Keratinocyte (primary cell): Measurements from ENCODE around the gene VPS18.

Experiments used
- EZH2 ChIP-seq: IDR thresholded peaks from one replicate; pipeline ENCODE4 v1.6.1; 2012; ENCODE audit warnings: inconsistent platforms, mild to moderate bottlenecking, low read length, moderate library complexity
- TF ChIP-seq, protein P1 (sequence below), 3 experiments: IDR thresholded peaks in 1 of 3; conservative IDR thresholded peaks in 1 of 3; optimal IDR thresholded peaks in 1 of 3; 2 replicates in 2 of 3; 3 replicates in 1 of 3; pipeline versions ENCODE3 to v1.5.1; 2011; ENCODE audit warnings: low read length in 3 of 3, mild to moderate bottlenecking in 3 of 3, moderate library complexity in 2 of 3, control low read depth in 1 of 3, inconsistent platforms in 1 of 3; ENCODE audit not compliant: insufficient read depth in 2 of 3; ENCODE audit errors: extremely low read depth in 1 of 3

GRCh38 chr15:40906091-40906990 is 12.1 kb downstream of the VPS18 start:
- TF ChIP-seq, protein P1, sequence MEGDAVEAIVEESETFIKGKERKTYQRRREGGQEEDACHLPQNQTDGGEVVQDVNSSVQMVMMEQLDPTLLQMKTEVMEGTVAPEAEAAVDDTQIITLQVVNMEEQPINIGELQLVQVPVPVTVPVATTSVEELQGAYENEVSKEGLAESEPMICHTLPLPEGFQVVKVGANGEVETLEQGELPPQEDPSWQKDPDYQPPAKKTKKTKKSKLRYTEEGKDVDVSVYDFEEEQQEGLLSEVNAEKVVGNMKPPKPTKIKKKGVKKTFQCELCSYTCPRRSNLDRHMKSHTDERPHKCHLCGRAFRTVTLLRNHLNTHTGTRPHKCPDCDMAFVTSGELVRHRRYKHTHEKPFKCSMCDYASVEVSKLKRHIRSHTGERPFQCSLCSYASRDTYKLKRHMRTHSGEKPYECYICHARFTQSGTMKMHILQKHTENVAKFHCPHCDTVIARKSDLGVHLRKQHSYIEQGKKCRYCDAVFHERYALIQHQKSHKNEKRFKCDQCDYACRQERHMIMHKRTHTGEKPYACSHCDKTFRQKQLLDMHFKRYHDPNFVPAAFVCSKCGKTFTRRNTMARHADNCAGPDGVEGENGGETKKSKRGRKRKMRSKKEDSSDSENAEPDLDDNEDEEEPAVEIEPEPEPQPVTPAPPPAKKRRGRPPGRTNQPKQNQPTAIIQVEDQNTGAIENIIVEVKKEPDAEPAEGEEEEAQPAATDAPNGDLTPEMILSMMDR (optimal IDR thresholded peaks at IDR 0.05 in 1 of 3, IDR thresholded peaks at IDR 0.05 in 1 of 3, conservative IDR thresholded peaks at IDR 0.05 in 1 of 3; ENCODE audit: extremely low read depth in 1 of 3, insufficient read depth in 2 of 3, low read length in 3 of 3) = peak; percentile 48 to 73 (median 64)
- TF ChIP-seq EZH2 = no peak
